B cell (primary cell): Measurements from ENCODE around the gene CAMP. TPM values are rescaled to one million over a fixed set of nuclear protein-coding genes. Genes with fewer than 3 reads are reported as not detected.

Experiments
- ATAC-seq: fragments of 200-7000 bp; cut with Tn5 transposase; one replicate; pipeline ENCODE4 v1.10.0; 2021; ENCODE audit warnings: low read depth, mild to moderate bottlenecking, moderate number of reproducible peaks, moderate library complexity
- CTCF ChIA-PET: fragments of 350-600 bp; sonication (Branson Sonifier 250); formaldehyde crosslinking; loops from one replicate; lab custom pipeline; 2021; ENCODE audit warnings: antibody characterized with exemption, inconsistent platforms; lab: Charles Lee
- POLR2A ChIA-PET: fragments of 350-600 bp; sonication (Branson Sonifier 250); formaldehyde crosslinking; loops from one replicate; lab custom pipeline; 2021; ENCODE audit warnings: antibody characterized with exemption; lab: Charles Lee
- DNase-seq: peaks from one replicate; pipeline ENCODE4 v3.0.0; 2013
- H2AFZ ChIP-seq: 2 replicates; pipeline ENCODE4 v1.6.1; 2012; ENCODE audit warnings: mild to moderate bottlenecking, low read depth, low read length; ENCODE audit not compliant: insufficient read depth, poor library complexity, severe bottlenecking
- H3K27ac ChIP-seq, 2 donors: 1 replicate in 1 of 2; 2 replicates in 1 of 2; pipeline ENCODE4 v1.5.1; 2012 to 2013; ENCODE audit warnings: low read length in 2 of 2, mild to moderate bottlenecking in 2 of 2, moderate library complexity in 1 of 2
- H3K27me3 ChIP-seq, 4 experiments: fragments of 200-600 bp in 1 of 4; sonication (generic) in 1 of 4; replicated peaks in 1 of 4; 1 replicate in 2 of 4; 2 replicates in 2 of 4; pipeline versions ENCODE4 v1.6.1 to v1.7.0; 2013 to 2016; ENCODE audit warnings: low read length in 3 of 4, mild to moderate bottlenecking in 2 of 4, mixed read lengths in 1 of 4, moderate library complexity in 1 of 4; ENCODE audit not compliant: insufficient read depth in 4 of 4, control insufficient read depth in 3 of 4; ENCODE audit errors: control extremely low read depth in 1 of 4
- H3K36me3 ChIP-seq, 2 experiments: replicated peaks in 1 of 2; 1 replicate in 1 of 2; 2 replicates in 1 of 2; pipeline versions ENCODE4 v1.6.1 to v1.7.1; 2013; ENCODE audit warnings: low read length in 1 of 2; ENCODE audit not compliant: insufficient read depth in 2 of 2, control insufficient read depth in 1 of 2; ENCODE audit errors: control extremely low read depth in 1 of 2, extremely low read depth in 1 of 2
- H3K4me1 ChIP-seq, 2 donors: fragments of 200-600 bp in 1 of 2; sonication (generic) in 1 of 2; 1 replicate in 1 of 2; 2 replicates in 1 of 2; pipeline versions ENCODE4 v1.5.1 to v1.6.1; 2013 to 2017; ENCODE audit warnings: low read length in 2 of 2; ENCODE audit not compliant: control insufficient read depth in 2 of 2, insufficient read depth in 2 of 2
- H3K4me2 ChIP-seq: replicated peaks from 2 replicates; pipeline ENCODE3; 2012; ENCODE audit warnings: mild to moderate bottlenecking, low read depth, low read length; ENCODE audit not compliant: poor library complexity, severe bottlenecking
- H3K4me3 ChIP-seq, 5 experiments: fragments of 200-600 bp in 1 of 5; sonication (generic) in 1 of 5; 1 replicate in 3 of 5; 2 replicates in 2 of 5; pipeline versions ENCODE4 v1.5.1 to v1.7.0; 2011 to 2016; ENCODE audit warnings: low read length in 4 of 5, mild to moderate bottlenecking in 4 of 5, low read depth in 2 of 5, control low read depth in 1 of 5, moderate library complexity in 1 of 5; ENCODE audit not compliant: insufficient read depth in 1 of 5; ENCODE audit errors: control extremely low read depth in 1 of 5, extremely low read depth in 1 of 5
- H3K79me2 ChIP-seq: fragments of 200-600 bp; sonication (generic); one replicate; pipeline ENCODE4 v1.6.0; 2016; ENCODE audit warnings: low read length; ENCODE audit not compliant: control insufficient read depth, insufficient read depth
- H3K9ac ChIP-seq: fragments of 200-600 bp; sonication (generic); 2 replicates; pipeline ENCODE4 v1.6.1; 2017; ENCODE audit warnings: mild to moderate bottlenecking, low read length, moderate library complexity
- H3K9me3 ChIP-seq, 3 donors: one replicate each; pipeline versions ENCODE4 v1.6.1 to v1.7.1; 2013; ENCODE audit warnings: low read length in 2 of 3; ENCODE audit not compliant: control insufficient read depth in 2 of 3, insufficient read depth in 1 of 3; ENCODE audit errors: control extremely low read depth in 1 of 3
- H4K20me1 ChIP-seq: 2 replicates; pipeline ENCODE4 v1.6.0; 2012; ENCODE audit warnings: mild to moderate bottlenecking, low read length; ENCODE audit not compliant: insufficient read depth, control insufficient read depth, poor library complexity, severe bottlenecking
- H3K27ac Mint-ChIP-seq: one replicate; pipeline ENCODE4 v1.8.0; 2021; ENCODE audit warnings: mixed read lengths
- H3K27me3 Mint-ChIP-seq: one replicate; pipeline ENCODE4 v1.8.0; 2021; ENCODE audit warnings: mixed read lengths
- H3K4me1 Mint-ChIP-seq: one replicate; pipeline ENCODE4 v1.8.0; 2021; ENCODE audit warnings: mixed read lengths
- H3K4me3 Mint-ChIP-seq: one replicate; pipeline ENCODE4 v1.8.0; 2021; ENCODE audit warnings: mixed read lengths
- H3K9me3 Mint-ChIP-seq: one replicate; pipeline ENCODE4 v1.8.0; 2022; ENCODE audit warnings: mixed read lengths; ENCODE audit not compliant: insufficient read depth
- EZH2 ChIP-seq: IDR thresholded peaks from 2 replicates; pipeline ENCODE4 v1.6.1; 2012; ENCODE audit warnings: borderline replicate concordance, low read depth, mild to moderate bottlenecking, moderate library complexity, low read length; ENCODE audit not compliant: insufficient read depth, poor library complexity, severe bottlenecking
- WGBS: methylation state at CpG from one replicate; pipeline ENCODE4 v1.1.5; 2013; ENCODE audit warnings: missing lambda C conversion rate; ENCODE audit not compliant: insufficient coverage; 5-methylcytosine and 5-hydroxymethylcytosine counted together
- intact Hi-C: fragments of 100-400 bp; cut with micrococcal nuclease; formaldehyde crosslinking; loops from one replicate; pipeline ENCODE4 v1.10.0; 2022
- polyA plus RNA-seq: library from polyadenylated mRNA; depleted of rRNA; stranded (reverse); fragments of >200 nt; gene quantifications from 2 replicates; pipeline ENCODE4 v1.2.3, GENCODE V29; 2012
- total RNA-seq, 2 donors: library from RNA; stranded (reverse); fragments of 120-200 nt in 1 of 2; gene quantifications; 1 replicate in 1 of 2; 2 replicates in 1 of 2; pipeline versions ENCODE4 v1.2.3 to v1.2.4, GENCODE V29; 2013 to 2022
- TF ChIP-seq, protein P1 (sequence below): fragments of 200-600 bp; IDR thresholded peaks from one replicate; pipeline ENCODE4 v1.8.0; 2022; ENCODE audit warnings: antibody characterized with exemption, mild to moderate bottlenecking

The CAMP gene
- total and polyA plus RNA-seq, 2 donors (not counting 1 experiment from before 2014, with no cell fraction given): 0.30 TPM; not detected in 1

DNA sequence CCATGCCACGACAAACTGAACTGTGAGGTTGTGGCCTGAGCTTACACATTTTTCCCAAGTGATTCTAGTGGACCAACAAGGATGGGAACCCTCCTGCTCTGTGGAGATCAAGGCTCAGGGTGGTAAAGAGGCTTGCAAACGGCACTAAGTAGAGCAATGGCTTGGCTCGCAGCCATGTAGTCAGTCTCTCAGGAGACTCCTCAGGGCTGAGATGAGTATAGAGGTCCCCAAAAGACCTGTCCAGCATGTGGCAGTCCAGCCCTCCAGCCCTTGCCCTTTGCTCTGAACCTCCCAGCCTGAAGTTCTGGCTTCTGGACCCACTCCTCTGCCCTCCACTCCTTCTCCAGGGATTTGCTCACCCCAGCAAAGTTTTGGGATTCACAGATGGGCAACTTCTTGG lies 8.3 kb upstream of the CAMP start:
- no peak overlapping the region for H3K4me3 Mint-ChIP-seq
- H3K9ac ChIP-seq: no peak overlapping the region
- DNase-seq: no peak
- no peak overlapping the region for H3K4me3 ChIP-seq
- TF ChIP-seq, protein P1, sequence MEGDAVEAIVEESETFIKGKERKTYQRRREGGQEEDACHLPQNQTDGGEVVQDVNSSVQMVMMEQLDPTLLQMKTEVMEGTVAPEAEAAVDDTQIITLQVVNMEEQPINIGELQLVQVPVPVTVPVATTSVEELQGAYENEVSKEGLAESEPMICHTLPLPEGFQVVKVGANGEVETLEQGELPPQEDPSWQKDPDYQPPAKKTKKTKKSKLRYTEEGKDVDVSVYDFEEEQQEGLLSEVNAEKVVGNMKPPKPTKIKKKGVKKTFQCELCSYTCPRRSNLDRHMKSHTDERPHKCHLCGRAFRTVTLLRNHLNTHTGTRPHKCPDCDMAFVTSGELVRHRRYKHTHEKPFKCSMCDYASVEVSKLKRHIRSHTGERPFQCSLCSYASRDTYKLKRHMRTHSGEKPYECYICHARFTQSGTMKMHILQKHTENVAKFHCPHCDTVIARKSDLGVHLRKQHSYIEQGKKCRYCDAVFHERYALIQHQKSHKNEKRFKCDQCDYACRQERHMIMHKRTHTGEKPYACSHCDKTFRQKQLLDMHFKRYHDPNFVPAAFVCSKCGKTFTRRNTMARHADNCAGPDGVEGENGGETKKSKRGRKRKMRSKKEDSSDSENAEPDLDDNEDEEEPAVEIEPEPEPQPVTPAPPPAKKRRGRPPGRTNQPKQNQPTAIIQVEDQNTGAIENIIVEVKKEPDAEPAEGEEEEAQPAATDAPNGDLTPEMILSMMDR: no peak
- no peak for TF ChIP-seq EZH2
- peaks cover 4% of the 10 kb centered on the region for H3K4me1 Mint-ChIP-seq
- ATAC-seq: no peak
- H3K4me2 ChIP-seq: no peak overlapping the region
- no peaks in the 10 kb centered on the region for H3K36me3 ChIP-seq
- H2AFZ ChIP-seq: no peak overlapping the region
- H4K20me1 ChIP-seq: no peaks in the 10 kb centered on the region
- no peaks in the 10 kb centered on the region for H3K9me3 Mint-ChIP-seq
- no peaks in the 10 kb centered on the region for H3K4me1 ChIP-seq
- no peaks in the 10 kb centered on the region for H3K27me3 ChIP-seq
- H3K27ac ChIP-seq: no peak overlapping the region
- ChIA-PET POLR2A (no interaction called here), CTCF (interaction anchor here (0.6 kb wide), 1 partner anchor 1160 kb away, joined by 5 read pairs; no protein-coding TSS in a partner anchor)
- intact Hi-C loops: no loop called here
- H3K27ac Mint-ChIP-seq: no peak overlapping the region
- 96% methylated on average over 2 of the region's 3 CpGs for WGBS
- H3K9me3 ChIP-seq: no peaks in the 10 kb centered on the region
- no peaks in the 10 kb centered on the region for H3K27me3 Mint-ChIP-seq
- H3K79me2 ChIP-seq: no peaks in the 10 kb centered on the region

DNA sequence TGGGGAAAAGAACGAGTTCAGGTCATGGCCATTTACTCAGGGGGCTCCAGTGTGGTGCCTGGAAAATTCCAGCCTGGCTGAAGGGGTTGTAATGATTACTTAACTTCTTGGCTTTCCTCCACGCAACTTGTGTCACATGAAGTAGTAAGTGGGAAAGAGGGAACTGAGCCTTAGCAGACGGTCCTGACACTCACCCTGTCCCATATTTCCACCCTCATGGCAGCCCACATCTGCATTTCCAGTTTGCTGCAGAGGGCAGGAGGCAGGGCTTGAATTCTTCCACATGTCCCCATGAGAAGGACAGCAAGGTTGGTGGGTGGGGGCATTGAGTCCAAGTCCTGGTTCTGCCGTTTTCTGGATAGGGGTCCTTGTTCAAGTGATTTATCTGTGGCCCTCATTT lies 7.8 kb upstream of the CAMP start:
- WGBS: 85% methylated on average over 2 of the region's 4 CpGs
- ATAC-seq: no peak
- no peak overlapping the region for H3K4me2 ChIP-seq

More for the DNA sequence above, 7.8 kb upstream of the CAMP start:
- H3K4me1 Mint-ChIP-seq: peaks cover 5% of the 10 kb centered on the region
- no peaks in the 10 kb centered on the region for H3K27me3 Mint-ChIP-seq
- ChIA-PET CTCF (no interaction called here), POLR2A (no interaction called here)
- no peak overlapping the region for H3K27ac Mint-ChIP-seq
- H4K20me1 ChIP-seq: no peaks in the 10 kb centered on the region
- TF ChIP-seq, protein P1: no peak
- TF ChIP-seq EZH2: no peak
- no peak overlapping the region for H3K27ac ChIP-seq
- peaks cover 0 to under 1% of the 10 kb centered on the region in 2 donors for H3K4me1 ChIP-seq
- no peak overlapping the region for H3K9ac ChIP-seq
- H3K4me3 Mint-ChIP-seq: no peak overlapping the region
- H3K9me3 Mint-ChIP-seq: no peaks in the 10 kb centered on the region
- no peaks in the 10 kb centered on the region for H3K27me3 ChIP-seq
- H2AFZ ChIP-seq: no peak overlapping the region
- no peaks in the 10 kb centered on the region for H3K9me3 ChIP-seq
- H3K79me2 ChIP-seq: no peaks in the 10 kb centered on the region
- H3K36me3 ChIP-seq: no peaks in the 10 kb centered on the region
- intact Hi-C loops: no loop called here
- no peak for DNase-seq
- no peak overlapping the region for H3K4me3 ChIP-seq
